Neural cell (in vitro differentiated cells): ENCODE results near the gene H6PD.

Experiments used
- CTCF ChIP-seq: fragments of 450-650 bp; IDR thresholded peaks from 2 replicates; pipeline ENCODE4 v1.5.1; 2014; ENCODE audit warnings: antibody characterized with exemption, mild to moderate bottlenecking, moderate library complexity; ENCODE audit not compliant: poor library complexity, severe bottlenecking
- EP300 ChIP-seq: fragments of 450-650 bp; conservative IDR thresholded peaks from 2 replicates; pipeline ENCODE4 v1.6.1; 2014; ENCODE audit warnings: antibody characterized with exemption, mild to moderate bottlenecking, moderate library complexity; ENCODE audit not compliant: poor library complexity, severe bottlenecking
- EZH2 ChIP-seq: fragments of 200-600, 300-800 bp; shearing (Covaris generic), sonication (generic); IDR thresholded peaks from 2 replicates; pipeline ENCODE4 v1.6.1; 2014; ENCODE audit warnings: antibody characterized with exemption, low read length, borderline replicate concordance, mild to moderate bottlenecking; ENCODE audit not compliant: insufficient read depth, poor library complexity, severe bottlenecking
- MXI1 ChIP-seq: fragments of 450-650 bp; conservative IDR thresholded peaks from 2 replicates; pipeline ENCODE4 v1.6.1; 2014; ENCODE audit warnings: antibody characterized with exemption, mild to moderate bottlenecking; ENCODE audit not compliant: poor library complexity, severe bottlenecking
- POLR2AphosphoS5 ChIP-seq: IDR thresholded peaks from 2 replicates; pipeline ENCODE4 v1.6.1; 2012
- RAD21 ChIP-seq: fragments of 450-650 bp; conservative IDR thresholded peaks from 2 replicates; pipeline ENCODE4 v1.6.1; 2014; ENCODE audit warnings: antibody characterized with exemption, mild to moderate bottlenecking, moderate library complexity
- REST ChIP-seq: IDR thresholded peaks from 2 replicates; pipeline ENCODE4 v1.6.1; 2012; ENCODE audit warnings: borderline replicate concordance
- TAF1 ChIP-seq: IDR thresholded peaks from 2 replicates; pipeline ENCODE4 v1.6.1; 2012; ENCODE audit warnings: low read depth

- no peak for TF ChIP-seq RAD21
- no peak for TF ChIP-seq TAF1
- TF ChIP-seq CTCF, result no peak
- no peak for TF ChIP-seq EP300
- no peak for TF ChIP-seq POLR2AphosphoS5
- no peak for TF ChIP-seq EZH2
- no peak for TF ChIP-seq REST
- TF ChIP-seq MXI1, result no peak
Measured at GRCh38 chr1:9282696-9282955, 48.1 kb downstream of the H6PD start.
